Fibroblast of mammary gland (primary cell): ENCODE measurements around the gene MC2R.

Experiments used
- DNase-seq: peaks from one replicate; pipeline ENCODE4 v3.0.0-alpha.2; 2010; ENCODE audit warnings: low read depth
- H3K4me3 ChIP-seq: 2 replicates; pipeline ENCODE4 v1.5.1; 2011; ENCODE audit warnings: low read depth, mild to moderate bottlenecking, low read length, moderate library complexity; ENCODE audit not compliant: control insufficient read depth
- TF ChIP-seq, protein P1 (sequence below): conservative IDR thresholded peaks from 2 replicates; pipeline ENCODE4 v1.5.1; 2011; ENCODE audit warnings: low read depth, low read length, inconsistent platforms; ENCODE audit not compliant: control insufficient read depth, insufficient read depth

Gene MC2R

DNA sequence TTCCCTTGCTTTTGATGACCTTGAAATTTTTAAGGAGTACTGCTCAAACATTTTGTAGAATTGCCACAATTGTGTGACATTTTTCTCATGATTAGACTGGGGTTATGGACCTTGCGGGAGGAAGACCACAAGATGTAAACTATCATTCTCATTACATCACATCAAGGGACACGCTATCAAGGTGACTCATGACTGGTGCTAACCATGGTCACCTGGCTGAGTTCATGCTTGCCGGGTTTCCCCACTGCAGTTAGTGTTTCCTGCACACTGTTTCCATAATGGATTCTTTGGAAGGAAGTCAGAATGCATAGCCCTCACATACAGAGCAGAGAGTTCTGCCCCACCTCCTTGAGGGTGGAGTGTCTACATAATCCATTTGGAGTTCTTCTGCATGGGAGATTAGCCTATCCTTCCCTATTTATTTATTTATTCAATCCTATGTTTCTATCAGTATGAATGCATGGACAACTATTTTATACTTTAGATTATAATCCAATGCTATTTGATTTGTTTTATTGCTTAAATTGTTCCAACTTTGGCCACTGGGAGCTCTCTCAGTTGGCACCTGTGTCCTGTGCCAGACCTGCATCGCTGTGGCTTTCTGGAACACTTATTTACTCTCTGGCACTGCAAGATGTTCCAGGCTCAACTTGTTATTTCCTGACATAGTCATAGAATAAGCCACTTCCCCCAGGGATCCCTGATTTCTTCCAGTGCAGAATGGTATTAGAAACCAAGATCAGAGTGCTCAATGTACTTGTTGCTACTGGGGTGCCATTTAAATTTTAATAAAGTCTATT, 6.0 kb downstream of the MC2R start:
- DNase-seq, result no peak
- H3K4me3 ChIP-seq, result no peak overlapping the region
- TF ChIP-seq, protein P1, sequence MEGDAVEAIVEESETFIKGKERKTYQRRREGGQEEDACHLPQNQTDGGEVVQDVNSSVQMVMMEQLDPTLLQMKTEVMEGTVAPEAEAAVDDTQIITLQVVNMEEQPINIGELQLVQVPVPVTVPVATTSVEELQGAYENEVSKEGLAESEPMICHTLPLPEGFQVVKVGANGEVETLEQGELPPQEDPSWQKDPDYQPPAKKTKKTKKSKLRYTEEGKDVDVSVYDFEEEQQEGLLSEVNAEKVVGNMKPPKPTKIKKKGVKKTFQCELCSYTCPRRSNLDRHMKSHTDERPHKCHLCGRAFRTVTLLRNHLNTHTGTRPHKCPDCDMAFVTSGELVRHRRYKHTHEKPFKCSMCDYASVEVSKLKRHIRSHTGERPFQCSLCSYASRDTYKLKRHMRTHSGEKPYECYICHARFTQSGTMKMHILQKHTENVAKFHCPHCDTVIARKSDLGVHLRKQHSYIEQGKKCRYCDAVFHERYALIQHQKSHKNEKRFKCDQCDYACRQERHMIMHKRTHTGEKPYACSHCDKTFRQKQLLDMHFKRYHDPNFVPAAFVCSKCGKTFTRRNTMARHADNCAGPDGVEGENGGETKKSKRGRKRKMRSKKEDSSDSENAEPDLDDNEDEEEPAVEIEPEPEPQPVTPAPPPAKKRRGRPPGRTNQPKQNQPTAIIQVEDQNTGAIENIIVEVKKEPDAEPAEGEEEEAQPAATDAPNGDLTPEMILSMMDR, result no peak

DNA sequence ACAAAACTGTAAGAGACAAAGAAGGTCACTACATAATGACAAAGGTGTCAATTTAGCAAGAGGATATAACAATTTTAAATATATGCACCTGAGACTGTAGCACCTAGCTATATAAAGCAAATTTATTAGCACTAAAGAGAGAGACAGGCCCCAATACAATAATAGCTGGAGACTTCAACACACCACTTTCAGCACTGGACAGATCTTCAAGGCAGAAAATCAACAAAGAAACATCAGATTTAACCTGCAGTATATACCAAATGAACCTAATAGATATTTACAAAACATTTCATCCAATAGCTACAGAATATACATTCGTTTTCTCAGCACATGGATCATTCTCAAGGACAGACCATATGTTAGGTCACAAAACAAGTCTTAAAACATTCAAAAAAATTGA, 14.7 kb downstream of the MC2R start:
- no peak overlapping the region for H3K4me3 ChIP-seq
- TF ChIP-seq, protein P1, result no peak
- DNase-seq, result no peak

DNA sequence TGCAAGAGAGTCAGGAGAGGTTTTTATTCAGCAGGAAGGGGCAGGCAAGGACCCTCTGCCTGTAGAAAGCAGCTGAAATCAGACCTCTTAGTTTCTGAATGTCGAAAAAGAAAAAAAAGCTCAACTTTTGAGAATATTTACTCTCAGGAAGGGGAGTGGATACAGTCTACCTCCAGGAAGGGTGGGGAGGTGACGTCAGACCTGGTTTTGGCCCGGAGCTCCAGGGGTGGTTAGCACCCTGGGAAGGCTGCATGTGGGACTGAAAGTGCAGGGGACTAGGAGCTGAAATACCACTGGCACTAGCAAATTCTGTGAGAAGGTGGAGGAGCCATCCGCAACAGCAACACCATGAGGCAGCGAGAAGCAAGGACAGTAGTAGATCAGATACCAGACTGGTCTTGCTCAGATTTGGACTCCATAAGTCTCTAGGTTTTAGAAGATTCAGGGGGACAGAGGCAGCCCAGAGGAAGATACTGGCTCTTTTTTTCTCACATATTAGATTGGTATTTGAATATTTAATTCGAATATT, 19.8 kb downstream of the MC2R start:
- TF ChIP-seq, protein P1, result no peak
- DNase-seq, result no peak
- H3K4me3 ChIP-seq, result no peak overlapping the region

GRCh38 chr18:13894531-13894930, 20.8 kb downstream of the MC2R start:
- no peak for DNase-seq
- TF ChIP-seq, protein P1, result no peak
- no peak overlapping the region for H3K4me3 ChIP-seq

DNA sequence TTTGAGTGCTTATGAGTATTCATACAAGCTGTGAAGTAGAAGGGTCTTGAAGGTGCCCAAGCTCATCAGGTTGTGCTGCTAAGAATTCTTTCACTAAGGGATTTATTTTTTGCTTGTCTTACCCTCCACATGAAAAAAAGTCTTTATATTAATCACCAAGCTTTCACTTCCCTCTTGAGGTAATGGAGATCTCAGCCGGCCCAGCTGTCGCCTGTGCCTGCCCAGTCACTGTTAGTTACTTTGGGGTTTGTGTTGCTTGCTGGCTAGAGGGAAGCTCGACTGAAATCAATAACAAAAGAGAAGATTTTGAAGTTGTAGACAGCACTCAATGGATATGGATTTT, 21.9 kb downstream of the MC2R start:
- DNase-seq, result no peak
- TF ChIP-seq, protein P1, result no peak

DNA sequence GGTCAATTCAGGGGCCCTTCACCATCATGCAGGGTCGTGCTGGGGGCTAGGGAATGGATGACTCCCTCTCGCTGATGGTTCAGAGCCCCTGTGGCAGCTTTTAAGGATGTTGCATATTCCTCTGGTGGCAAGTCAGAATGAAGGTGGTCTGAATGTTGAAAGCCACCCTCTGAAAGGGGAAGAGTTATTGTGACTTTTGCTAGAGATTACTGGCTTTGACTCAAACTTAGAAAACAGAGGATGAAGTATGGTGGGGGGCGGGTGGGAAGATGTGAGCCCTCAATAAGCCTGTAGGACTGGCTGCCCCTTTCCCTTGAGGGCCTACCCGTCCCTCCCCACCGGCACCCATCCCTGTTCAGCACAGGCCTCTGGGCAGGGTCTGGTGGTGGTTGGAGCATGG, 23.2 kb downstream of the MC2R start:
- TF ChIP-seq, protein P1, result no peak
- no peak for DNase-seq
- H3K4me3 ChIP-seq, result no peak overlapping the region

More for the DNA sequence above, 21.9 kb downstream of the MC2R start:
- no peak overlapping the region for H3K4me3 ChIP-seq
